ENCODE measurements around the gene RASA3.
"Not testable (repeated sequence)": the region's sequence is repeated elsewhere in the genome, so short reads cannot be mapped to it uniquely, and the experiment has no call there.

The RASA3 gene

GRCh38 chr13:114132419-114133121 is at the start of gene RASA3:
Gene RASA3 (minus strand): TSS chr13:114132623. CDS start chr13:114132489, 134 bp downstream.
- Mint-ChIP-seq H3K27me3 (no peaks in the 10 kb centered on the region), H3K4me3 (peak within 1 kb of the TSS; percentile 98 to 100), H3K4me1 (peaks cover 46% of the 10 kb centered on the region), H3K27ac (peak within 1 kb of the TSS; percentile 97), H3K9me3 (no peaks in the 10 kb centered on the region)
- ATAC-seq: peak; percentile 44
- DNase-seq: peak; percentile 47 to 72

GRCh38 chr13:114179087-114179658 is 46.8 kb upstream of the RASA3 start, which contains the start of gene CFAP97D2:
Gene CFAP97D2 (plus strand): TSS chr13:114179257. CDS start chr13:114179331, 74 bp downstream.
- DNase-seq: no peak
- Mint-ChIP-seq H3K9me3 (peaks cover 9 to 12% of the 10 kb centered on the region in 2 donors), H3K4me1 (peaks cover 55% of the 10 kb centered on the region), H3K27ac (no peak within 1 kb of the TSS), H3K27me3 (no peaks in the 10 kb centered on the region), H3K4me3 (no peak within 1 kb of the TSS)
- ATAC-seq: no peak

GRCh38 chr13:114177245-114178010 is 45.0 kb upstream of the RASA3 start:
- ATAC-seq (no peak), DNase-seq (no peak)
- H3K9me3 Mint-ChIP-seq: peaks cover 21 to 23% of the 10 kb centered on the region in 2 donors
- H3K27ac Mint-ChIP-seq: no peak overlapping the region
- no peaks in the 10 kb centered on the region for H3K27me3 Mint-ChIP-seq
- peaks cover 51% of the 10 kb centered on the region for H3K4me1 Mint-ChIP-seq
- H3K4me3 Mint-ChIP-seq: no peak overlapping the region

- Mint-ChIP-seq H3K4me1 (peaks cover 51% of the 10 kb centered on the region), H3K9me3 (peaks cover 29% of the 10 kb centered on the region in 2 donors)
- not testable (repeated sequence) for H3K4me3 Mint-ChIP-seq, ATAC-seq, DNase-seq, H3K27ac Mint-ChIP-seq, H3K27me3 Mint-ChIP-seq
These were observed 44.0 kb upstream of the RASA3 start for GRCh38 chr13:114176359-114176902.

GRCh38 chr13:114174529-114174961 is 42.1 kb upstream of the RASA3 start:
- Mint-ChIP-seq H3K4me3 (no peak overlapping the region), H3K4me1 (peaks cover 32% of the 10 kb centered on the region), H3K27me3 (no peaks in the 10 kb centered on the region), H3K9me3 (peaks cover 29 to 31% of the 10 kb centered on the region in 2 donors), H3K27ac (no peak overlapping the region)
- ATAC-seq (no peak), DNase-seq (no peak)

GRCh38 chr13:114173745-114174144 is 41.3 kb upstream of the RASA3 start:
- H3K27me3 Mint-ChIP-seq: no peaks in the 10 kb centered on the region
- no peak overlapping the region for H3K27ac Mint-ChIP-seq
- peaks cover 24% of the 10 kb centered on the region for H3K4me1 Mint-ChIP-seq
- ATAC-seq (no peak), DNase-seq (no peak)
- H3K4me3 Mint-ChIP-seq: no peak overlapping the region
- H3K9me3 Mint-ChIP-seq: peaks cover 29 to 31% of the 10 kb centered on the region in 2 donors

- DNase-seq (no peak), ATAC-seq (no peak)
- Mint-ChIP-seq H3K9me3 (peaks cover 29 to 31% of the 10 kb centered on the region in 2 donors), H3K27ac (no peak overlapping the region), H3K4me3 (no peak overlapping the region), H3K4me1 (peaks cover 19% of the 10 kb centered on the region), H3K27me3 (no peaks in the 10 kb centered on the region)
These were observed 40.8 kb upstream of the RASA3 start for GRCh38 chr13:114173272-114173671.

- ATAC-seq (no peak), DNase-seq (no peak)
- Mint-ChIP-seq H3K4me1 (peaks cover 29% of the 10 kb centered on the region), H3K9me3 (peaks cover 7 to 18% of the 10 kb centered on the region in 2 donors), H3K27me3 (no peaks in the 10 kb centered on the region), H3K27ac (no peak overlapping the region), H3K4me3 (no peak overlapping the region)
These were observed 35.5 kb upstream of the RASA3 start for GRCh38 chr13:114167885-114168284.

GRCh38 chr13:114167426-114167825 is 35.0 kb upstream of the RASA3 start:
- H3K27ac Mint-ChIP-seq: no peak overlapping the region
- H3K27me3 Mint-ChIP-seq: no peaks in the 10 kb centered on the region
- peak overlapping the region; percentile 4 to 24 for H3K4me3 Mint-ChIP-seq
- peaks cover 33% of the 10 kb centered on the region for H3K4me1 Mint-ChIP-seq
- peak; percentile 74 for ATAC-seq
- H3K9me3 Mint-ChIP-seq: peaks cover 6 to 18% of the 10 kb centered on the region in 2 donors
- no peak for DNase-seq

GRCh38 chr13:114166381-114167131 is 34.1 kb upstream of the RASA3 start:
- ATAC-seq (peak; percentile 49), DNase-seq (no peak)
- Mint-ChIP-seq H3K4me1 (peaks cover 42% of the 10 kb centered on the region), H3K9me3 (peaks cover 2 to 12% of the 10 kb centered on the region in 2 donors), H3K4me3 (peak overlapping the region in 1 of 2 donors; percentile 48), H3K27me3 (no peaks in the 10 kb centered on the region), H3K27ac (peak overlapping the region; percentile 31 to 74)

- H3K9me3 Mint-ChIP-seq: peaks cover 0 to 14% of the 10 kb centered on the region in 2 donors
- no peak overlapping the region for H3K27ac Mint-ChIP-seq
- peaks cover 57% of the 10 kb centered on the region for H3K4me1 Mint-ChIP-seq
- no peaks in the 10 kb centered on the region for H3K27me3 Mint-ChIP-seq
- ATAC-seq: no peak
- no peak overlapping the region for H3K4me3 Mint-ChIP-seq
- DNase-seq: no peak
These were observed 32.4 kb upstream of the RASA3 start for GRCh38 chr13:114164681-114165429.

- Mint-ChIP-seq H3K27ac (peak overlapping the region in 1 of 2 donors; percentile 90), H3K4me1 (peaks cover 65% of the 10 kb centered on the region), H3K9me3 (peaks cover 0 to 14% of the 10 kb centered on the region in 2 donors), H3K4me3 (no peak overlapping the region), H3K27me3 (no peaks in the 10 kb centered on the region)
- DNase-seq (no peak), ATAC-seq (no peak)
These were observed 31.6 kb upstream of the RASA3 start for GRCh38 chr13:114164053-114164452.

- H3K4me3 Mint-ChIP-seq: peak overlapping the region; percentile 67 to 76
These were observed 30.1 kb upstream of the RASA3 start for GRCh38 chr13:114162533-114162922.

More at GRCh38 chr13:114162533-114162922, 30.1 kb upstream of the RASA3 start:
- H3K27me3 Mint-ChIP-seq: no peaks in the 10 kb centered on the region
- H3K27ac Mint-ChIP-seq: peak overlapping the region; percentile 66 to 83
- peaks cover 0 to 14% of the 10 kb centered on the region in 2 donors for H3K9me3 Mint-ChIP-seq
- ATAC-seq (no peak), DNase-seq (no peak)
- H3K4me1 Mint-ChIP-seq: peaks cover 70% of the 10 kb centered on the region
